NT2/D1 (cell line): Measurements from ENCODE around the gene USP26.

Source experiments
- SUZ12 ChIP-seq: IDR thresholded peaks from 2 replicates; pipeline ENCODE4 v1.6.1; 2011; ENCODE audit not compliant: insufficient read length, insufficient read depth; ENCODE audit errors: extremely low read depth
- YY1 ChIP-seq: IDR thresholded peaks from 2 replicates; pipeline ENCODE4 v1.6.1; 2011; ENCODE audit not compliant: insufficient read length, insufficient read depth

DNA sequence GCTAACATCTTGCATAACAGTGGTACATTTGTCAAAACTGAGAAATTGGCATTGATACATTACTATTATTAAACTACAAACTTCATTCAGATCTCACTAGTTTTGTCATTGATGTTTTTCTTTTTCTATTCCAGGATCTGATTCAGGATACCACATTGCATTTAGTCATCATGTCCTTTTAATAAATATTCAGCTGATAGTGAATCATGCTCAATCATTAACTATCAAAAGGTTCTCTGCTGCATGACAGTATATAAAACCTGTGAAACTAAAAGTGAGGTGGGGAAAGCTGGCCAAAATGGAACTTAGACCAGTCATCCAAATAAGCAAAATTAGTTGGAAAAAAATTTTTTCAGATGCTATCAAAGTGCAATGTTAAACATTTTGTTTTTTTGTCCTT lies 110.4 kb downstream of the USP26 start:
- no peak for TF ChIP-seq SUZ12
- no peak for TF ChIP-seq YY1
